ENCODE measurements around the gene EDEM3. TPM values are rescaled to one million over a fixed set of nuclear protein-coding genes. Genes with fewer than 3 reads are reported as not detected.

Gene EDEM3
- total and polyA plus RNA-seq, 9 donors: 7.1 to 22.7 (median 18.5) TPM

GRCh38 chr1:184747089-184747955 is 7.3 kb downstream of the EDEM3 start:
- Histone ChIP-seq H3K4me3 (no peak overlapping the region), H3K27ac (no peak overlapping the region), H3K27me3 (no peaks in the 10 kb centered on the region), H3K36me3 (no peaks in the 10 kb centered on the region), H3K9me3 (no peaks in the 10 kb centered on the region), H3K4me1 (ENCODE audit: insufficient read depth) (peaks cover 1% of the 10 kb centered on the region)
- 81 to 96% (median 87%) methylated on average over 3 of the region's 3 CpGs for WGBS, 3 donors
- DNase-seq: no peak
- intact Hi-C loops (cut with DNase I): no loop called here
- no peak for TF ChIP-seq CTCF (IDR thresholded peaks at IDR 0.05)
- no peak for TF ChIP-seq POLR2A (IDR thresholded peaks at IDR 0.05)
- TF ChIP-seq EP300 (IDR thresholded peaks at IDR 0.05): no peak

GRCh38 chr1:184745929-184746638 is 8.6 kb downstream of the EDEM3 start:
- Histone ChIP-seq H3K9me3 (no peaks in the 10 kb centered on the region), H3K27ac (no peak overlapping the region), H3K4me3 (no peak overlapping the region), H3K4me1 (ENCODE audit: insufficient read depth) (no peaks in the 10 kb centered on the region), H3K36me3 (no peaks in the 10 kb centered on the region), H3K27me3 (no peaks in the 10 kb centered on the region)
- TF ChIP-seq CTCF (IDR thresholded peaks at IDR 0.05) (no peak), POLR2A (IDR thresholded peaks at IDR 0.05) (no peak), EP300 (IDR thresholded peaks at IDR 0.05) (no peak)
- DNase-seq: no peak
- 67 to 75% (median 74%) methylated on average over 4 of the region's 4 CpGs for WGBS, 3 donors
- intact Hi-C loops (cut with DNase I): no loop called here

GRCh38 chr1:184745110-184745509 is 9.5 kb downstream of the EDEM3 start:
- H3K36me3 ChIP-seq: no peaks in the 10 kb centered on the region
- H3K9me3 ChIP-seq: no peaks in the 10 kb centered on the region
- H3K4me1 ChIP-seq (ENCODE audit: insufficient read depth): no peaks in the 10 kb centered on the region
- 65 to 76% (median 73%) methylated on average over 2 of the region's 2 CpGs for WGBS, 3 donors
- no peak for DNase-seq
- intact Hi-C loops (cut with DNase I): no loop called here
- no peak overlapping the region for H3K4me3 ChIP-seq
- H3K27me3 ChIP-seq: no peaks in the 10 kb centered on the region
- no peak overlapping the region for H3K27ac ChIP-seq
- TF ChIP-seq CTCF (IDR thresholded peaks at IDR 0.05): no peak
- TF ChIP-seq EP300 (IDR thresholded peaks at IDR 0.05): no peak
- no peak for TF ChIP-seq POLR2A (IDR thresholded peaks at IDR 0.05)

GRCh38 chr1:184743062-184743756 is 11.4 kb downstream of the EDEM3 start:
- Histone ChIP-seq H3K9me3 (no peaks in the 10 kb centered on the region), H3K27ac (no peak overlapping the region), H3K4me1 (ENCODE audit: insufficient read depth) (no peaks in the 10 kb centered on the region), H3K36me3 (no peaks in the 10 kb centered on the region), H3K27me3 (no peaks in the 10 kb centered on the region), H3K4me3 (no peak overlapping the region)
- no peak for DNase-seq
- intact Hi-C loops (cut with DNase I): no loop called here
- TF ChIP-seq EP300 (IDR thresholded peaks at IDR 0.05): no peak
- no peak for TF ChIP-seq POLR2A (IDR thresholded peaks at IDR 0.05)
- TF ChIP-seq CTCF (IDR thresholded peaks at IDR 0.05): no peak
- 80 to 91% (median 90%) methylated on average over 2 of the region's 2 CpGs for WGBS, 3 donors
